Measurements from ENCODE around the gene TMEM19. TPM values are rescaled to one million over a fixed set of nuclear protein-coding genes. Genes with fewer than 3 reads are reported as not detected.

TMEM19 gene
- total RNA-seq, 1 donor from 2014 or later, result 31.4 TPM

DNA sequence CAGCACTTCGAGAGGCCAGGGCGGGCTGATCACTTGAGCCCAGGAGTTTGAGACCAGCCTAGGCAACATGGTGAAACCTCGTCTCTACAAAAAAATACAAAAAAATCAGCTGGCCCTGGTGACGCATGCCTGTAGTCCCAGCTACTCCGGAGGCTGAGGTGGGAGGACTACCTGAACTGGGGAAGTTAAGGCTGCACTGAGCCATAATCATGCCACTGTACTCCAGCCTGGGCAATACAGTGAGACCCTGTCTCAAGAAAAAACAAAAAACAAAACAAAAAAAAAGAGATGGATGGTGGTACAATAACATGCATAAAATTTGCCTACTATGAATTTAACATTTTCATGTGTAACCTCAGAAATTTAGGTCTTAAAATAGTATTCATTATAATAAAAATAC is 19.6 kb upstream of the TMEM19 start:
- intact Hi-C loops (cut with DNase I), result no loop called here
- H3K27ac ChIP-seq, result no peak overlapping the region

DNA sequence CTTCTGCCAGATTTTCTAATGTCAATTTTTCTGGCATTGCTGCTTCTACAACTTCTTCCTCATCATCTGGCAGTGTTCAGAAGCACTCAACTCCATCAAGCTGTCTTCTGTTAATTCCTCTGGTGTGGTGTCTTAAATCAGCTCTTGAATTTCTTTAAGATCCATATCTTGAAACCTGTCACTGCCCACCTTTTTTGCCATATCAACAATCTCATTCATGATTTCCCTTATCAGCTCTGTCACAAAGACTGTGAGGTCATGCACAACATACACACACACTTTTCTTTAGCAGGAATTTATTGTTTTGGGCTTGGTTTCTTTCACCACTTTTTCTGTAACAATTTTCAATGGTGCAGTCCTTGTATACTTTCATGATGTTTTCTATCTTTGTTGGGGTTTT is 14.6 kb upstream of the TMEM19 start:
- intact Hi-C loops (cut with DNase I), result no loop called here
- ATAC-seq, result no peak

More for the DNA sequence above, 19.6 kb upstream of the TMEM19 start:
- Histone ChIP-seq H3K4me1 (peaks cover 25% of the 10 kb centered on the region), H3K27me3 (ENCODE audit: low read depth) (no peaks in the 10 kb centered on the region), H3K36me3 (no peaks in the 10 kb centered on the region), H3K4me3 (no peak overlapping the region), H3K9me3 (no peaks in the 10 kb centered on the region)
- TF ChIP-seq, protein P1, sequence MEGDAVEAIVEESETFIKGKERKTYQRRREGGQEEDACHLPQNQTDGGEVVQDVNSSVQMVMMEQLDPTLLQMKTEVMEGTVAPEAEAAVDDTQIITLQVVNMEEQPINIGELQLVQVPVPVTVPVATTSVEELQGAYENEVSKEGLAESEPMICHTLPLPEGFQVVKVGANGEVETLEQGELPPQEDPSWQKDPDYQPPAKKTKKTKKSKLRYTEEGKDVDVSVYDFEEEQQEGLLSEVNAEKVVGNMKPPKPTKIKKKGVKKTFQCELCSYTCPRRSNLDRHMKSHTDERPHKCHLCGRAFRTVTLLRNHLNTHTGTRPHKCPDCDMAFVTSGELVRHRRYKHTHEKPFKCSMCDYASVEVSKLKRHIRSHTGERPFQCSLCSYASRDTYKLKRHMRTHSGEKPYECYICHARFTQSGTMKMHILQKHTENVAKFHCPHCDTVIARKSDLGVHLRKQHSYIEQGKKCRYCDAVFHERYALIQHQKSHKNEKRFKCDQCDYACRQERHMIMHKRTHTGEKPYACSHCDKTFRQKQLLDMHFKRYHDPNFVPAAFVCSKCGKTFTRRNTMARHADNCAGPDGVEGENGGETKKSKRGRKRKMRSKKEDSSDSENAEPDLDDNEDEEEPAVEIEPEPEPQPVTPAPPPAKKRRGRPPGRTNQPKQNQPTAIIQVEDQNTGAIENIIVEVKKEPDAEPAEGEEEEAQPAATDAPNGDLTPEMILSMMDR (IDR thresholded peaks at IDR 0.05), result no peak
- DNase-seq (no peak), ATAC-seq (no peak)

DNA sequence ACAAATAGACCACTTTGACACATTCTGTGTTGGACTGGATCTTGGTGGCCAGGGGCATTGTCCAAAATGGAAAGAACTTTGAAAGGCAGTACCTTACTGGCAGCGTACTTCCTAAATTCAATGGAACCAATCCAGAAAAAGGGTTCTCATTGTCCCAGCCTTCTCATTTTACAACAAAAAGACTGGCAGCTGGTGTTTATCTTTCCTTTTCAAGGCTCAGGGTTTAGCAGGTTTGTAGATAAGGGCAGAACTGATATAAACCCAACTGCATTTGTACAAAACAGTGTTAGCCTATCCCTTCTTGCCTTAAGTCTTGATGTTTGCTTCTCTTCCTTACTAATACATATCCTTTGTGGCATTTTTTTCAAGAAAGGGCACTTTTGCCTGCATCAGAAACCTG is 14.1 kb upstream of the TMEM19 start:
- Histone ChIP-seq H3K27ac (no peak overlapping the region), H3K9me3 (no peaks in the 10 kb centered on the region), H3K36me3 (no peaks in the 10 kb centered on the region), H3K4me1 (no peaks in the 10 kb centered on the region), H3K4me3 (no peak overlapping the region), H3K27me3 (ENCODE audit: low read depth) (no peaks in the 10 kb centered on the region)
- ATAC-seq (no peak), DNase-seq (no peak)
- intact Hi-C loops (cut with DNase I), result no loop called here
- TF ChIP-seq, protein P1 (IDR thresholded peaks at IDR 0.05), result no peak

More for the DNA sequence above, 14.6 kb upstream of the TMEM19 start:
- Histone ChIP-seq H3K4me1 (peaks cover 1% of the 10 kb centered on the region), H3K9me3 (no peaks in the 10 kb centered on the region), H3K27me3 (ENCODE audit: low read depth) (no peaks in the 10 kb centered on the region), H3K36me3 (no peaks in the 10 kb centered on the region), H3K4me3 (no peak overlapping the region), H3K27ac (no peak overlapping the region)
- DNase-seq, result no peak
- TF ChIP-seq, protein P1 (IDR thresholded peaks at IDR 0.05), result no peak

- no peaks in the 10 kb centered on the region for H3K27me3 ChIP-seq (ENCODE audit: low read depth)
- no peak overlapping the region for H3K4me3 ChIP-seq
- no peaks in the 10 kb centered on the region for H3K9me3 ChIP-seq
- ATAC-seq (no peak), DNase-seq (no peak)
- H3K4me1 ChIP-seq, result peaks cover 8% of the 10 kb centered on the region
- H3K27ac ChIP-seq, result no peak overlapping the region
- H3K36me3 ChIP-seq, result no peaks in the 10 kb centered on the region
- TF ChIP-seq, protein P1 (IDR thresholded peaks at IDR 0.05), result no peak
- intact Hi-C loops (cut with DNase I), result no loop called here
Measured at GRCh38 chr12:71682466-71682865, 3.4 kb upstream of the TMEM19 start.

DNA sequence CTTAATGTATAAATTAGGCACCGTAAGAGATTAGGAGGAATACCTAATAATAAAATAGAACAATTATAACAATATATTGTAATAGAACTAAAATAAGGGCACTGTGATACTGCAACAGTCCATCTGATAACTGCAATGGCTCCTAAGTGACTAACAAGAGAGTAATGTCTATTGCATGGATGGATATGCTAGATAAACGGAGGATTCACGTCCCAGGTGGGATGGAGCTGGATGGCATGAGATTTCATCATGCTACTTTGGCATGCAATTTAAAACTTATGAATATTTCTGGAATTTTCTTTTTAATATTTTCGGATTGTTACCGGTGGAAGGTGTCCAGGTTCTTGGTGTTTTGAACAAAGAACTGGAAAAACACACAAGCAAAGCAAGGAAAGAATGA is 2.2 kb upstream of the TMEM19 start:
- TF ChIP-seq, protein P1 (IDR thresholded peaks at IDR 0.05), result no peak
- DNase-seq (no peak), ATAC-seq (no peak)
- peaks cover 18% of the 10 kb centered on the region for H3K4me1 ChIP-seq
- no peaks in the 10 kb centered on the region for H3K9me3 ChIP-seq
- H3K36me3 ChIP-seq, result no peaks in the 10 kb centered on the region
- no peaks in the 10 kb centered on the region for H3K27me3 ChIP-seq (ENCODE audit: low read depth)
- no peak overlapping the region for H3K4me3 ChIP-seq
- no peak overlapping the region for H3K27ac ChIP-seq
- intact Hi-C loops (cut with DNase I), result no loop called here

- Histone ChIP-seq H3K4me1 (peaks cover 19% of the 10 kb centered on the region), H3K36me3 (no peaks in the 10 kb centered on the region), H3K4me3 (no peak overlapping the region), H3K27me3 (ENCODE audit: low read depth) (no peaks in the 10 kb centered on the region), H3K9me3 (no peaks in the 10 kb centered on the region), H3K27ac (no peak overlapping the region)
- DNase-seq (no peak), ATAC-seq (no peak)
- intact Hi-C loops (cut with DNase I), result no loop called here
- TF ChIP-seq, protein P1 (IDR thresholded peaks at IDR 0.05), result no peak
Measured at GRCh38 chr12:71684081-71684480, 1.8 kb upstream of the TMEM19 start.
